ENCODE data around the gene PRKAR2B. TPM values are rescaled to one million over a fixed set of nuclear protein-coding genes. Genes with fewer than 3 reads are reported as not detected.

Gene PRKAR2B
- total RNA-seq, 4 donors from 2014 or later, result 5.0 to 6.9 (median 6.3) TPM

GRCh38 chr7:107167483-107168232 lies 123.2 kb downstream of the PRKAR2B start:
- intact Hi-C loops (cut with DNase I; ENCODE audit: low total_unique reads), result no loop called here
- H3K4me3 ChIP-seq (ENCODE audit: low read depth, poor library complexity, severe bottlenecking), result peak overlapping the region; percentile 25
- TF ChIP-seq POLR2A (IDR thresholded peaks at IDR 0.05) (no peak), CTCF (IDR thresholded peaks at IDR 0.05) (peak in 1 of 3 donors; percentile 28)
- DNase-seq (ENCODE audit: low spot score in 2 of 2), result peak in 1 of 2 donors; percentile 35
- 0 to 1% methylated on average over 15 of the region's 15 CpGs for WGBS, 2 donors

GRCh38 chr7:107168233-107169119 lies 124.0 kb downstream of the PRKAR2B start, which contains the start of gene HBP1:
HBP1 (plus strand) TSS chr7:107169003; CDS start chr7:107179894, 10,891 bp downstream.
- H3K4me3 ChIP-seq (ENCODE audit: low read depth, poor library complexity, severe bottlenecking), result peak within 1 kb of the TSS; percentile 92
- intact Hi-C loops (cut with DNase I; ENCODE audit: low total_unique reads), result no loop called here
- WGBS, 2 donors, result 0 to 1% methylated on average over 44 of the region's 44 CpGs
- TF ChIP-seq POLR2A (IDR thresholded peaks at IDR 0.05) (peak in 1 of 2 donors; percentile 54), CTCF (IDR thresholded peaks at IDR 0.05) (no peak)
- peak; percentile 100 for DNase-seq (ENCODE audit: low spot score in 2 of 2)

DNA sequence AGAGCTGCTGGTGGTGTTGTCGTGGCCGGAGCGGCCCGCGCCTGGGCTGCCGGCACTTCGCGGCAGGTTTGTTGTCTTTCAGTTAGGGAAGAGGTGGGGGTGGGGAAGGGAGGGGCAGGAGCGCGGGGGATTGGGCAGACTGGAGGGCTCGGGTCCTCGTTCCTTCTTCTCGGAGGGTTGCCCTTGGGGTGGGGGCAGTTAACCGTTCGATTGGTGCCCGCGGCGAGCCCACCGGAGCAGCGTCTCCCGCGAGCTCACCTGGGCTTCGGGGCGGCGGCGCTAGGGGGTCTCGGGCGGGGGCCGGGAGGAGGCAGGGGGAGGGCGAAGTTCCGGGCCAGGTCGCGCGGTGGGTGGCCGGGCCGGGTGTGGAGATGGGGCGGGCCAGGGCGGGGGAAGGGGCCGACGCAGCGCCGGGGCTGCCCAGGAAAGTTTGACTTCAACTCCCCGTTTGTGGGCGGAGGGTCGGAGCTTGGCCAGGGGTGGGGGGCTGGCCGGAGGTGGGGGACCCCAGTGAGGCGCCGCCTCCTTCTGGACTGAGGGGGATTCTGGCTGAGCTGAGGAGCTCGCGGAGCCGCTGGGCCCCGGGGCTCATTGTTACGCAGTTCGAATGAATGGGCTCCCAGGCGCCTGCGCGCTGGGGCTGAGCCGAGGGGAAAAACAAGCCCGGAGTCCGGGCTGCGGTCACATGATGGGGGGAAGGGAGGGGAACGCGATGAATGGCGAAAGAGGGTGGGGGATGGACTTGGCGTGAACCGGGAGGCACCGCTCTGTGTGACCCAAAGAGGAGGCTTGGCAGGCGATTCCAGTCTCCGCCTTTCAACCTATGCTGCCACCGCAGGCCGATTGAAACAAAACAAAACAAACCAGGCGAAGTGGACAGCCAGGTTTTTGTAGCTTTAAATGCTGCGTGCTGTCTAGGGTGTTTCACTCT lies 124.9 kb downstream of the PRKAR2B start:
- TF ChIP-seq POLR2A (IDR thresholded peaks at IDR 0.05), result no peak
- TF ChIP-seq CTCF (IDR thresholded peaks at IDR 0.05), result no peak
- H3K4me3 ChIP-seq (ENCODE audit: low read depth, poor library complexity, severe bottlenecking), result peak overlapping the region; percentile 92
- intact Hi-C loops (cut with DNase I; ENCODE audit: low total_unique reads), result no loop called here
- 0% methylated on average over 54 to 58 of the region's 73 CpGs for WGBS, 2 donors
- DNase-seq (ENCODE audit: low spot score in 2 of 2), result peak; percentile 97 to 99

DNA sequence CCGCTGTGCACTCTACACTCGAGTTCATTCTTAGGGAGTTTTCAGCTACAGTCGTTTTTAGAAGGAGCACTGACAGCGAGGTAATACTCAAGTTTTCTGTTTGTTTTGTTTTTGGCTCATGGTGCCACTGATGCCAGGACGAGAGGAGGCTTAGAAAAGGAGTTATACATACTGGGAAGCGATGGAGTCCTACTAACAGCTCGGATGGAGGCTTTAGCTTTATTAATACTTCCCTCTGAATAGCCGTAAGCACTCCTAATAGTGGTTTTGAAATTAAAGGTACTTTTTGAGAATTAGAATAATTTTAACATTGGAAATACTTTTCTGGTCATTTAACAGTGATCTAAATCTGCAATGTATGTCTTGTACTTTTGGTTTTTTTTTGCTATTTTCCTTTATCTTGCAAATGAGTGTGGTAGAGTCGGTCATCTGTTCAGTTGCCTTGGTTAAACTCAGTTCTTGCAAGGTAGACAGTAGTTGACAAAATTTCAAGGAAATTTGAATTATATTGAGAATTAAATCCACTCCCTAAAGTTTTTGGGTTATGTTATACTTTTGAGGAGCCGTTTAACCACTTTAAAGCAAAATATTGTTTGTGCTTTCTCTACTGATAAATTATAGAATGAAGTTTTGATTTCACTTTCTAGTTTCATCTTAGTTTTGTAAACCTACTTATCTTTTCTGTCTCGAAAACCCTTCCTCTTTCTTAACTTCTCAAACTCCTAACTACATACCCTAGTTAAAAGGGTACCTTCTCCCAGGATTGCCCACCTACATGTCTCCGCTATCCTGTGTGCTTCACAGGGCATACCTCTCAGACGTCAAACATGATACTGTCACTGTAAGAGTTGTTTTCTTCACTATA lies 125.8 kb downstream of the PRKAR2B start:
- intact Hi-C loops (cut with DNase I; ENCODE audit: low total_unique reads), result no loop called here
- DNase-seq (ENCODE audit: low spot score in 2 of 2), result no peak
- WGBS, 2 donors, result 10 to 12% methylated on average over 13 of the region's 13 CpGs
- peak overlapping the region; percentile 92 for H3K4me3 ChIP-seq (ENCODE audit: low read depth, poor library complexity, severe bottlenecking)
- TF ChIP-seq CTCF (IDR thresholded peaks at IDR 0.05), result no peak
- TF ChIP-seq POLR2A (IDR thresholded peaks at IDR 0.05), result no peak

All from lower leg skin (tissue), 4 donors.